DND-41 (cell line): ENCODE measurements around the gene GNB5.
"Not testable (repeated sequence)": the region's sequence is repeated elsewhere in the genome, so short reads cannot be mapped to it uniquely, and the experiment has no call there.

Experiments
- EZH2 ChIP-seq: IDR thresholded peaks from 3 replicates; pipeline ENCODE4 v1.6.1; 2012; ENCODE audit warnings: borderline replicate concordance, low read depth, mild to moderate bottlenecking, moderate library complexity, low read length, inconsistent platforms; ENCODE audit not compliant: severe bottlenecking
- TF ChIP-seq, protein P1 (sequence below): IDR thresholded peaks from 2 replicates; pipeline ENCODE4 v1.5.1; 2012; ENCODE audit warnings: borderline replicate concordance, low read length, moderate library complexity, mild to moderate bottlenecking; ENCODE audit not compliant: poor library complexity, severe bottlenecking; ENCODE audit errors: extremely low read depth

GRCh38 chr15:52170199-52170598 is 21.0 kb downstream of the GNB5 start:
- TF ChIP-seq, protein P1, sequence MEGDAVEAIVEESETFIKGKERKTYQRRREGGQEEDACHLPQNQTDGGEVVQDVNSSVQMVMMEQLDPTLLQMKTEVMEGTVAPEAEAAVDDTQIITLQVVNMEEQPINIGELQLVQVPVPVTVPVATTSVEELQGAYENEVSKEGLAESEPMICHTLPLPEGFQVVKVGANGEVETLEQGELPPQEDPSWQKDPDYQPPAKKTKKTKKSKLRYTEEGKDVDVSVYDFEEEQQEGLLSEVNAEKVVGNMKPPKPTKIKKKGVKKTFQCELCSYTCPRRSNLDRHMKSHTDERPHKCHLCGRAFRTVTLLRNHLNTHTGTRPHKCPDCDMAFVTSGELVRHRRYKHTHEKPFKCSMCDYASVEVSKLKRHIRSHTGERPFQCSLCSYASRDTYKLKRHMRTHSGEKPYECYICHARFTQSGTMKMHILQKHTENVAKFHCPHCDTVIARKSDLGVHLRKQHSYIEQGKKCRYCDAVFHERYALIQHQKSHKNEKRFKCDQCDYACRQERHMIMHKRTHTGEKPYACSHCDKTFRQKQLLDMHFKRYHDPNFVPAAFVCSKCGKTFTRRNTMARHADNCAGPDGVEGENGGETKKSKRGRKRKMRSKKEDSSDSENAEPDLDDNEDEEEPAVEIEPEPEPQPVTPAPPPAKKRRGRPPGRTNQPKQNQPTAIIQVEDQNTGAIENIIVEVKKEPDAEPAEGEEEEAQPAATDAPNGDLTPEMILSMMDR = not testable (repeated sequence)
- TF ChIP-seq EZH2 = not testable (repeated sequence)
